Thyroid gland (tissue), 4 donors: ENCODE measurements around the gene DKK3.

Experiments
- POLR2A ChIP-seq, 2 donors: fragments of 450-650 bp; IDR thresholded peaks; one replicate each; pipeline ENCODE4 v1.6.1; 2017; ENCODE audit warnings: antibody characterized with exemption in 2 of 2, mild to moderate bottlenecking in 2 of 2, moderate library complexity in 1 of 2
- TF ChIP-seq, protein P1 (sequence below), 6 experiments: fragments of 200-600 bp in 3 of 6; fragments of 450-650 bp in 3 of 6; sonication (generic) in 3 of 6; IDR thresholded peaks; one replicate each; pipeline ENCODE4 v1.5.1; 2016 to 2019; ENCODE audit warnings: antibody characterized with exemption in 6 of 6, mild to moderate bottlenecking in 2 of 6, inconsistent platforms in 1 of 6, moderate library complexity in 1 of 6

DNA sequence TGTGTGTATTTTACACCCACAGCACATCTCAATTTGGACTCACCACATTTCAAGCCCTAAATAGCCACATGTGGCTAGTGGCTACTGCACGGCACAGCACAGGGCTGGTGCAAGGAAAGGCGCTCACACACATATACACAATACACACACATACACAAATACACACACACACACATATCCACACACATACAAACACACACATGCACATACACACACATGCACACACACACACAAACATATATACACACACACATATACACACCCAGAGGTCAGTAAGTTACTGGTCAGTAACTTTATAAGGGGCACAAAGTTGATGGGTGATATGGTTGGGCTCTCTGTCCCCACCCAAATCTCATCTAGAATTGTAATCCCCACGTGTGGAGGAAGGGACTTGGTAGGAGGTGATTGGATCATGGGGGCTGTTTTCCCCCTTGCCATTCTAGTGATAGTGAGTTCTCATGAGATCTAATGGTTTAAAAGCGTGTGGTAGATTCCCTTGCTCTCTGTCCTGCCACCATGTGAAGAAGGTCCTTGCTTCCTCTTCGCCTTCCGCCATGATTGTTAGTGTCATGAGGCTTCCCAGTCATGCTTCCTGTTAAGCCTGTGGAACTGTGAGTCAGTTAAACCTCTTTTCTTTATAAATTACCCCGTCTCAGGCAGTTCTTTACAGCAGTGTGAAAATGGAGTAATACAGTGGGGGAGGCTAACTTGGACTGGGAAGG is 37.6 kb upstream of the DKK3 start:
- TF ChIP-seq, protein P1, sequence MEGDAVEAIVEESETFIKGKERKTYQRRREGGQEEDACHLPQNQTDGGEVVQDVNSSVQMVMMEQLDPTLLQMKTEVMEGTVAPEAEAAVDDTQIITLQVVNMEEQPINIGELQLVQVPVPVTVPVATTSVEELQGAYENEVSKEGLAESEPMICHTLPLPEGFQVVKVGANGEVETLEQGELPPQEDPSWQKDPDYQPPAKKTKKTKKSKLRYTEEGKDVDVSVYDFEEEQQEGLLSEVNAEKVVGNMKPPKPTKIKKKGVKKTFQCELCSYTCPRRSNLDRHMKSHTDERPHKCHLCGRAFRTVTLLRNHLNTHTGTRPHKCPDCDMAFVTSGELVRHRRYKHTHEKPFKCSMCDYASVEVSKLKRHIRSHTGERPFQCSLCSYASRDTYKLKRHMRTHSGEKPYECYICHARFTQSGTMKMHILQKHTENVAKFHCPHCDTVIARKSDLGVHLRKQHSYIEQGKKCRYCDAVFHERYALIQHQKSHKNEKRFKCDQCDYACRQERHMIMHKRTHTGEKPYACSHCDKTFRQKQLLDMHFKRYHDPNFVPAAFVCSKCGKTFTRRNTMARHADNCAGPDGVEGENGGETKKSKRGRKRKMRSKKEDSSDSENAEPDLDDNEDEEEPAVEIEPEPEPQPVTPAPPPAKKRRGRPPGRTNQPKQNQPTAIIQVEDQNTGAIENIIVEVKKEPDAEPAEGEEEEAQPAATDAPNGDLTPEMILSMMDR (IDR thresholded peaks at IDR 0.05), result no peak
- no peak for TF ChIP-seq POLR2A (IDR thresholded peaks at IDR 0.05)
